ENCODE data around the gene RNF103. TPM values are rescaled to one million over a fixed set of nuclear protein-coding genes. Genes with fewer than 3 reads are reported as not detected.

RNF103 gene
- total RNA-seq, 2 donors from 2014 or later: 33.7 to 46.8 TPM

DNA sequence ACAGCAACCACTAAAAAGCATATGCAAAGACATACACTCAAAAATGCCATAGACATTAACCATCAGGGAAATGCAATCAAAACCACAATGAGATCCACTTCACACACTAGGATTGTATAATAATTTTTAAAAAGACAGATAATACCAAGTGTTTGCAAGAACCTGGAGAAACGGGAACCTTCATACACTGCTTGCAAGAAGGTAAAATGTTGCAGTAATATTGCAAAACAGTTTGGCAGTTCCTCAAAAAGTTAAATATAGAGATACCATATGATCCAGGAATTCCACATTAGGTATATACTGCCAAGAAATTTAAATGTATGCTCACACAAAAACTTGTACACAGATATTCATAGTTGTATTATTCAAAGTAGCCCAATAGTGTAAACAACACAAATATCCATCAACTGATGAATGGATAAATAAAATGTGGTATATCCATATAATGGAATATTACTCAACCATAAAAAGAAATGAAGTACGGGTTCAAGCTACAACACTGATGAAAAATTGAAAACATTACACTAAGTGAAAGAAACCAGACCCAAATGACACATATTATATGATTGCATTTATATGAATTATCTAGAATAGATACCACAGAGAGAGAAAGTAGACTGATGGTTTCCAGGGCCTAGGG is 45.7 kb downstream of the RNF103 start:
- TF ChIP-seq, protein P1, sequence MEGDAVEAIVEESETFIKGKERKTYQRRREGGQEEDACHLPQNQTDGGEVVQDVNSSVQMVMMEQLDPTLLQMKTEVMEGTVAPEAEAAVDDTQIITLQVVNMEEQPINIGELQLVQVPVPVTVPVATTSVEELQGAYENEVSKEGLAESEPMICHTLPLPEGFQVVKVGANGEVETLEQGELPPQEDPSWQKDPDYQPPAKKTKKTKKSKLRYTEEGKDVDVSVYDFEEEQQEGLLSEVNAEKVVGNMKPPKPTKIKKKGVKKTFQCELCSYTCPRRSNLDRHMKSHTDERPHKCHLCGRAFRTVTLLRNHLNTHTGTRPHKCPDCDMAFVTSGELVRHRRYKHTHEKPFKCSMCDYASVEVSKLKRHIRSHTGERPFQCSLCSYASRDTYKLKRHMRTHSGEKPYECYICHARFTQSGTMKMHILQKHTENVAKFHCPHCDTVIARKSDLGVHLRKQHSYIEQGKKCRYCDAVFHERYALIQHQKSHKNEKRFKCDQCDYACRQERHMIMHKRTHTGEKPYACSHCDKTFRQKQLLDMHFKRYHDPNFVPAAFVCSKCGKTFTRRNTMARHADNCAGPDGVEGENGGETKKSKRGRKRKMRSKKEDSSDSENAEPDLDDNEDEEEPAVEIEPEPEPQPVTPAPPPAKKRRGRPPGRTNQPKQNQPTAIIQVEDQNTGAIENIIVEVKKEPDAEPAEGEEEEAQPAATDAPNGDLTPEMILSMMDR (IDR thresholded peaks at IDR 0.05): no peak
- no peaks in the 10 kb centered on the region for H3K36me3 ChIP-seq

GRCh38 chr2:86570059-86570458 is 53.6 kb downstream of the RNF103 start:
- DNase-seq (ENCODE audit: low spot score): no peak
- TF ChIP-seq, protein P1 (IDR thresholded peaks at IDR 0.05): no peak
- ATAC-seq (ENCODE audit: insufficient number of reproducible peaks, low FRiP score, low read depth): no peak
- no peaks in the 10 kb centered on the region for H3K36me3 ChIP-seq
- no peaks in the 10 kb centered on the region for H3K9me3 ChIP-seq
- H3K27ac ChIP-seq: no peak overlapping the region
- no peaks in the 10 kb centered on the region for H3K27me3 ChIP-seq (replicated peaks; ENCODE audit: insufficient read depth)
- H3K4me3 ChIP-seq: no peak overlapping the region
- no peaks in the 10 kb centered on the region for H3K4me1 ChIP-seq (ENCODE audit: control insufficient read depth in 1 of 2, low read depth in 2 of 2)

More for the DNA sequence above, 45.7 kb downstream of the RNF103 start:
- no peaks in the 10 kb centered on the region for H3K27me3 ChIP-seq (replicated peaks; ENCODE audit: insufficient read depth)
- ATAC-seq (ENCODE audit: insufficient number of reproducible peaks, low FRiP score, low read depth): no peak
- no peaks in the 10 kb centered on the region for H3K4me1 ChIP-seq (ENCODE audit: control insufficient read depth in 1 of 2, low read depth in 2 of 2)
- no peak overlapping the region for H3K27ac ChIP-seq
- H3K4me3 ChIP-seq: no peak overlapping the region
- no peak for DNase-seq (ENCODE audit: low spot score)
- H3K9me3 ChIP-seq: no peaks in the 10 kb centered on the region

DNA sequence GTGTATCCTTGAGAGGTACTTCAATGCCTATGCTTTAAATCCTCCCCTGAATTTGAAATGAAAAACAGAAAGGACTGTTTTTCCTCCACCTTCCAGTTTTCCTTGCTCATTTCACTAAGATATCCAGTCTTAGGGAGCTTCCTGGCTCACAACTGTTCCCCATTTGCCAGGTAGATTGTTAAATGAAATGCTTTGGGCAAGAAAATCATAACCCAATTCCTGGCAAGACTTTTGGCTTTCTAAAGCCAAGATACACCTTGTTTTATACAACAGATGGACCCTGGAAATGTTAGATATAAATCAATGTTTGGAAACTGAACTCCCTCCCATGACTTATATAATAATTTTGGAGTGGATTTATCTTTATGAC is 56.9 kb downstream of the RNF103 start:
- TF ChIP-seq, protein P1 (IDR thresholded peaks at IDR 0.05): no peak
- peaks cover 6 to 13% of the 10 kb centered on the region in 2 donors for H3K4me1 ChIP-seq (ENCODE audit: control insufficient read depth in 1 of 2, low read depth in 2 of 2)
- no peaks in the 10 kb centered on the region for H3K9me3 ChIP-seq
- no peak for ATAC-seq (ENCODE audit: insufficient number of reproducible peaks, low FRiP score, low read depth)
- no peak overlapping the region for H3K27ac ChIP-seq
- DNase-seq (ENCODE audit: low spot score): no peak
- no peak overlapping the region for H3K4me3 ChIP-seq
- H3K36me3 ChIP-seq: no peaks in the 10 kb centered on the region
- H3K27me3 ChIP-seq (replicated peaks; ENCODE audit: insufficient read depth): no peaks in the 10 kb centered on the region

GRCh38 chr2:86566158-86566820 is 57.4 kb downstream of the RNF103 start:
- no peaks in the 10 kb centered on the region for H3K36me3 ChIP-seq
- no peaks in the 10 kb centered on the region for H3K9me3 ChIP-seq
- ATAC-seq (ENCODE audit: insufficient number of reproducible peaks, low FRiP score, low read depth) (no peak), DNase-seq (ENCODE audit: low spot score) (no peak)
- no peaks in the 10 kb centered on the region for H3K27me3 ChIP-seq (replicated peaks; ENCODE audit: insufficient read depth)
- TF ChIP-seq, protein P1 (IDR thresholded peaks at IDR 0.05): no peak
- H3K4me1 ChIP-seq (ENCODE audit: control insufficient read depth in 1 of 2, low read depth in 2 of 2): peaks cover 11 to 18% of the 10 kb centered on the region in 2 donors
- H3K4me3 ChIP-seq: no peak overlapping the region
- no peak overlapping the region for H3K27ac ChIP-seq

DNA sequence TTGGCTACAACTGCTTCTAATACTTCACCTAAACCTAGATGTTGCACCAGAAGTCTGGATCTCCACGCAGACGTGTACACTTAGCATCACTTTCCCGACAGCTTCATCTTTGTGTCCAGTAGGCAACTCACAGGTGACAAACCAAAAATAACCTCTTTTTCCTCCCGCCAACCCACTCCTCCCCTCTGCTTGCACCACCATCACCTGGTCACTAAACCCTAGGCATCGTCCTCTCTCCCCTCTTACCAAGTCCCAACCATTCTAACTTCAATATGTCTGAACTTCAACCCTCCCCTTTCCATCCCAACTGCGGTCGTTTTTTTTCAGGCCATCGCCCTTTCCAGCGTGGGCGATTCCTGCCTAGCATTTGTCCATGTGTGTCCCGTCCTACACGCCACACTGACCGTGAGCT is 60.0 kb downstream of the RNF103 start:
- Histone ChIP-seq H3K27ac (peak overlapping the region in 1 of 2 donors; percentile 94), H3K27me3 (replicated peaks; ENCODE audit: insufficient read depth) (no peaks in the 10 kb centered on the region), H3K36me3 (no peaks in the 10 kb centered on the region), H3K4me3 (peak overlapping the region; percentile 88), H3K4me1 (ENCODE audit: control insufficient read depth in 1 of 2, low read depth in 2 of 2) (peaks cover 16 to 26% of the 10 kb centered on the region in 2 donors), H3K9me3 (no peaks in the 10 kb centered on the region)
- TF ChIP-seq, protein P1 (IDR thresholded peaks at IDR 0.05): no peak
- ATAC-seq (ENCODE audit: insufficient number of reproducible peaks, low FRiP score, low read depth) (no peak), DNase-seq (ENCODE audit: low spot score) (no peak)

Measured in thoracic aorta (tissue), 2 donors.